ENCODE measurements around the gene TPK1.

TPK1 gene

DNA sequence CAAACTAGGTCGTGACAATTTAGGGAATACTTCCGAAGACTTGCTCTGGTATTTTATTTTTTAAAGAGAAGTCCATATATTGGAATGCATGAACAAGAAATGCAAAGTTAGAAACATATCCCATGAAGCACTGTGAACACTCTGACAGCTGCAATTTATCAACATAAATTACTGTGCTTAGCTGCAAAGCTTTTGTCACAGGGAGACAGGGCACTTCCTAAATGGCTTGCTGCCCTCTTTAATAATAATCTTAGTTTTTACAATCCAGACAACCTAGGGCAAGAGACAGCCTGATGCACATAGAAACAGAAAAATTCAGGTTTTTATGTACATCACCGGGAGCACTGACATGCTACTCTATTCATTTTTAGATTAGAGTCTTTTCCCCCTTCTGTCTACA, 354.0 kb downstream of the TPK1 start:
- TF ChIP-seq, protein P1, sequence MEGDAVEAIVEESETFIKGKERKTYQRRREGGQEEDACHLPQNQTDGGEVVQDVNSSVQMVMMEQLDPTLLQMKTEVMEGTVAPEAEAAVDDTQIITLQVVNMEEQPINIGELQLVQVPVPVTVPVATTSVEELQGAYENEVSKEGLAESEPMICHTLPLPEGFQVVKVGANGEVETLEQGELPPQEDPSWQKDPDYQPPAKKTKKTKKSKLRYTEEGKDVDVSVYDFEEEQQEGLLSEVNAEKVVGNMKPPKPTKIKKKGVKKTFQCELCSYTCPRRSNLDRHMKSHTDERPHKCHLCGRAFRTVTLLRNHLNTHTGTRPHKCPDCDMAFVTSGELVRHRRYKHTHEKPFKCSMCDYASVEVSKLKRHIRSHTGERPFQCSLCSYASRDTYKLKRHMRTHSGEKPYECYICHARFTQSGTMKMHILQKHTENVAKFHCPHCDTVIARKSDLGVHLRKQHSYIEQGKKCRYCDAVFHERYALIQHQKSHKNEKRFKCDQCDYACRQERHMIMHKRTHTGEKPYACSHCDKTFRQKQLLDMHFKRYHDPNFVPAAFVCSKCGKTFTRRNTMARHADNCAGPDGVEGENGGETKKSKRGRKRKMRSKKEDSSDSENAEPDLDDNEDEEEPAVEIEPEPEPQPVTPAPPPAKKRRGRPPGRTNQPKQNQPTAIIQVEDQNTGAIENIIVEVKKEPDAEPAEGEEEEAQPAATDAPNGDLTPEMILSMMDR (IDR thresholded peaks at IDR 0.05; ENCODE audit: low read depth, low read length, missing control alignments) = no peak
- Histone ChIP-seq H3K27ac (no peak overlapping the region), H3K36me3 (replicated peaks) (no peaks in the 10 kb centered on the region), H3K27me3 (replicated peaks) (no peaks in the 10 kb centered on the region), H3K4me3 (ENCODE audit: low read depth, low read length) (no peak overlapping the region)
- in situ Hi-C loops (cut with HindIII; ENCODE audit: low pct_ligation_motif_present, low sequenced_read_pairs) = no loop called here
- no peak for DNase-seq

DNA sequence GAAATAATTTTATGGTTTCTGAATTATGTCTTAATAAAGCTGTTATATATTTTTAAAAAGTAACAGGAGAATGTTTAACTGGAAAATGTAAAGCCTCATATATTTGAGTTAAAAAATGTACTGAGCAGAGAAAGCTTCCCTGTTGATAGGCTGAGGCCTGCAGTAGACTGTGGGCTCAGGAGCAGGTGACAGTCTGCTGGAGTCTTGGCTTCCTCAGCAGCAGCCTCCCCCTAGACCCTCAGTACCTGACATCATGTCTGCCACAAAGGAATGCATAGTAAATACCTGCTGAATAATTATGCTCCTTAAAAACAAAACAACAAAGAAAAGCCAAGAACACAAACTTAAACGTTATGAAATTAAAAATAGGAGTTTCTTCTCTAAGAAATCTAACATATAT, 358.5 kb downstream of the TPK1 start:
- no peak for DNase-seq
- H3K4me3 ChIP-seq (ENCODE audit: low read depth, low read length) = no peak overlapping the region
- TF ChIP-seq, protein P1 (IDR thresholded peaks at IDR 0.05; ENCODE audit: low read depth, low read length, missing control alignments) = no peak
- no peak overlapping the region for H3K27ac ChIP-seq
- H3K27me3 ChIP-seq (replicated peaks) = no peaks in the 10 kb centered on the region
- in situ Hi-C loops (cut with HindIII; ENCODE audit: low pct_ligation_motif_present, low sequenced_read_pairs) = no loop called here
- H3K36me3 ChIP-seq (replicated peaks) = no peaks in the 10 kb centered on the region

DNA sequence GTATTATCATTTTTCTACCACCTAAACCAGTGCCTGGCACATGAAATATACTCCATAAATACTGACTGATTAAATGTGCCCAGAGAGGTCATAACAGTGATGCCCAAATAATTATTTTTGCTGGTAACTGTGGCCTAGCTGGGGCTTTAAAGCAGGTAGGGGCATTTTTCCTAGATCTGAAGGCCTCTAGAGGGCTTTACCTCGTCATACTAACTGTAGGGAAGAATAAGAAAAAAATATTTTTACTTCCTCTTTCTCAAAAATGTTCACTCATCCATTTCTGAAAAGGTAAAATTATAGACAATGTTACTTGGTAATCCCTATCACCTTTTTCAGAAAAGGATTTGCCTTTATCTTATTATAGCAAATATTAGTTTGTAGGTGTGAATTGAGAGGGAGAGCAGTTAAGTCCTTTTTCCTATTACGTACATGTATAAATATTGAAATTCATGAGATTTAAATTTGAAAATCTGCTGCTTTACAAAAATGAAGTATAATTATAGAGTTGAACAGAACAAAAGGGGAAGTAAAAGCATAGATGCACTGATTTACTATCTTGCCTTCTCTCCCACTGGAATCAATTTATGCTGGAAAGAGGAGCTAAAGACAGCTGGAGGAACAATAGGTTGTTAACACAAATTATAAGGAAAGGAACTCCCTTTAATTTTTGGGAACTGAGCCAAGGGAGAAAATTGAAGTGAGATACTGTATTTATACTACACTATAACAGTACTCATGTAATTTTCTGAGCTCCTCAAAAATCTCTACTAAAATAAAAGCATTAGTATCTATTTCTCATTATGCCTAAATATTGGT, 360.8 kb downstream of the TPK1 start:
- TF ChIP-seq, protein P1 (IDR thresholded peaks at IDR 0.05; ENCODE audit: low read depth, low read length, missing control alignments) = no peak
- Histone ChIP-seq H3K4me3 (ENCODE audit: low read depth, low read length) (no peak overlapping the region), H3K27ac (no peak overlapping the region), H3K27me3 (replicated peaks) (no peaks in the 10 kb centered on the region), H3K36me3 (replicated peaks) (no peaks in the 10 kb centered on the region)
- in situ Hi-C loops (cut with HindIII; ENCODE audit: low pct_ligation_motif_present, low sequenced_read_pairs) = no loop called here
- DNase-seq = no peak

DNA sequence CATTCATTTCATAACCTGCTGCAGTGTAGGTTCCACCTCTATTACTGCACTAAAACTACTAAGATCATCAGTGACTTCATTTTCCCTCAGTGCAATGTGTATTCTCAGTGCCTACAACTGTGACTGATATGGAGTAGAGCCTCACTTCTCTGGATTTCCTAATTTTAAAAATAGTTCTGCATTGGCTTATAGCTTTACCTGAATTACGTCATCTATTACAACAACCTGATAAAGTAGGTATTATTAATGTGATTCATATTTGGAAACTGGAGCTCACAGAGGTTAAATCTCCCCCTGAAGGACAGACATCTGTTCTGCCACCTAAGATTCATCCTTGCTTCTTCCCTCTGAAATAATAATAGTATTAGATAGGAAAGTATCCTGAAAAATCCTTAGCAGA, 361.5 kb downstream of the TPK1 start:
- Histone ChIP-seq H3K27me3 (replicated peaks) (no peaks in the 10 kb centered on the region), H3K36me3 (replicated peaks) (no peaks in the 10 kb centered on the region), H3K27ac (no peak overlapping the region), H3K4me3 (ENCODE audit: low read depth, low read length) (no peak overlapping the region)
- DNase-seq = no peak
- TF ChIP-seq, protein P1 (IDR thresholded peaks at IDR 0.05; ENCODE audit: low read depth, low read length, missing control alignments) = no peak
- in situ Hi-C loops (cut with HindIII; ENCODE audit: low pct_ligation_motif_present, low sequenced_read_pairs) = no loop called here

DNA sequence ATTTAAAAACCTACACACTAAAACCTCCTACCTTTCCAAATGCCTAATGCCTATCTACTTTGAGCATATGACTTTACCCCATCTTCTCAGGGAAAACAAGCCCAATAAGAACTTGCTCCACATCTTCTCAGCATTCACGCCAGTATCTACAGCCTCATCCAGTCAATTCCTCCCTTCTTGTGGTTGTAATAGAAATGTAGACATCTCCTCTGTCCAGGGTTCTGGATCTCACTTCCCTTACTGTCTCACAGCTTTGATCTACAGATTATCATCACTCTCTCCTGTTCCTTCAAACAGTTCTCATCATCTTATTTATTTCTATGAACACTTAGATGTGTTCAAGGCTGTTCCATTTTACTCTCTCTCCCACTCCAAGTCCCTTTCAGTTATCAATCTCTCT, 361.9 kb downstream of the TPK1 start:
- no peak overlapping the region for H3K4me3 ChIP-seq (ENCODE audit: low read depth, low read length)
- no peak overlapping the region for H3K27ac ChIP-seq
- DNase-seq = no peak
- H3K36me3 ChIP-seq (replicated peaks) = no peaks in the 10 kb centered on the region
- TF ChIP-seq, protein P1 (IDR thresholded peaks at IDR 0.05; ENCODE audit: low read depth, low read length, missing control alignments) = no peak
- H3K27me3 ChIP-seq (replicated peaks) = no peaks in the 10 kb centered on the region
- in situ Hi-C loops (cut with HindIII; ENCODE audit: low pct_ligation_motif_present, low sequenced_read_pairs) = no loop called here

DNA sequence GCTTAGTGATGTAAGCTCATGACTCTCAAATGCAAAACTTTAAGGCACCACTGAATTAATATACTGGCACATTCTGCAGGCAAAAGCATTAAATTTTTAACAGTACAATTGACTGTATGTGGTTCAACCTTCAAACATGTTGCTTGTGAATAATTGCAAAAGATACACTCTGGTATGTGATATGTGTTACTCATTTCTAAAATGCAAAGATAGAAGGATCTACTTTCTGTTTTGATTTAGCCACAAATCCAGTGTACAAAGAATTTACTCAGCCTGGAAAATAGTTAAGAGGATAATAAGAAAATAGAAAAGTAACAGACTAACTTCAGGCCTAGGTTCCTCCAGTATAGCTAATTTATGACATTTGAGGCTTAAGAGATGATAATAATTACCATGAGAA, 365.8 kb downstream of the TPK1 start:
- in situ Hi-C loops (cut with HindIII; ENCODE audit: low pct_ligation_motif_present, low sequenced_read_pairs) = no loop called here

More for the DNA sequence above, 365.8 kb downstream of the TPK1 start:
- H3K36me3 ChIP-seq (replicated peaks) = no peaks in the 10 kb centered on the region
- DNase-seq = no peak
- no peak overlapping the region for H3K4me3 ChIP-seq (ENCODE audit: low read depth, low read length)
- TF ChIP-seq, protein P1 (IDR thresholded peaks at IDR 0.05; ENCODE audit: low read depth, low read length, missing control alignments) = no peak
- no peak overlapping the region for H3K27ac ChIP-seq
- no peaks in the 10 kb centered on the region for H3K27me3 ChIP-seq (replicated peaks)
